Neural progenitor cell (in vitro differentiated cells): ENCODE results near the gene ZNF385D.

Experiments used
- EZH2 ChIP-seq: fragments of 200-600 bp; sonication (generic); IDR thresholded peaks from 2 replicates; pipeline ENCODE4 v1.6.1; 2017; ENCODE audit warnings: antibody characterized with exemption, mild to moderate bottlenecking, moderate library complexity
- TF ChIP-seq, protein P1 (sequence below): fragments of 200-600 bp; sonication (generic); IDR thresholded peaks from 2 replicates; pipeline ENCODE4 v1.5.1; 2017; ENCODE audit warnings: antibody characterized with exemption, mild to moderate bottlenecking

DNA sequence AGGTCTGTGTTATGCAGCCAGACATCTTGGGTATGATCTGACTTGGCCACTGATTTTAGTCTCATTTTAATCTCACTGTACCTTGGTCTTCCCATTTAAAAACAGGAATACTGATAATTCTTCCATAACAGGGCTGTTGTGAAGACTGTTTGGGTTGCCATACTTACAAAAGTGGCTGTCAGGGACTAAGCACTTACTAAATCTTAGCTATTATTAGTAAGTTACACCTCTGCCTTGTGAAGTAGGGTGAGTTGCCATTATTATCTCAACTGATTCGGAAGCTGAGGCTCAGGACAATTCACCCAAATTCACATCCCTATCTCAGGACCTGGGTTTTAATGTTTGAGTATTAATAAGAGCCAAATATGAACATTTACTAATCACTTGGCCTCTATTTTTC is 12.7 kb downstream of the ZNF385D start:
- TF ChIP-seq, protein P1, sequence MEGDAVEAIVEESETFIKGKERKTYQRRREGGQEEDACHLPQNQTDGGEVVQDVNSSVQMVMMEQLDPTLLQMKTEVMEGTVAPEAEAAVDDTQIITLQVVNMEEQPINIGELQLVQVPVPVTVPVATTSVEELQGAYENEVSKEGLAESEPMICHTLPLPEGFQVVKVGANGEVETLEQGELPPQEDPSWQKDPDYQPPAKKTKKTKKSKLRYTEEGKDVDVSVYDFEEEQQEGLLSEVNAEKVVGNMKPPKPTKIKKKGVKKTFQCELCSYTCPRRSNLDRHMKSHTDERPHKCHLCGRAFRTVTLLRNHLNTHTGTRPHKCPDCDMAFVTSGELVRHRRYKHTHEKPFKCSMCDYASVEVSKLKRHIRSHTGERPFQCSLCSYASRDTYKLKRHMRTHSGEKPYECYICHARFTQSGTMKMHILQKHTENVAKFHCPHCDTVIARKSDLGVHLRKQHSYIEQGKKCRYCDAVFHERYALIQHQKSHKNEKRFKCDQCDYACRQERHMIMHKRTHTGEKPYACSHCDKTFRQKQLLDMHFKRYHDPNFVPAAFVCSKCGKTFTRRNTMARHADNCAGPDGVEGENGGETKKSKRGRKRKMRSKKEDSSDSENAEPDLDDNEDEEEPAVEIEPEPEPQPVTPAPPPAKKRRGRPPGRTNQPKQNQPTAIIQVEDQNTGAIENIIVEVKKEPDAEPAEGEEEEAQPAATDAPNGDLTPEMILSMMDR, result no peak
- no peak for TF ChIP-seq EZH2
